Lower lobe of right lung (tissue), 2 donors: ENCODE measurements around the gene QSOX2. TPM values are rescaled to one million over a fixed set of nuclear protein-coding genes. Genes with fewer than 3 reads are reported as not detected.

ENCODE experiments used
- ATAC-seq, 2 donors: fragments of 200-7000 bp; cut with Tn5 transposase; one replicate each; pipeline ENCODE4 v1.9.1; 2020 to 2022; ENCODE audit warnings: mild to moderate bottlenecking in 2 of 2, moderate library complexity in 2 of 2
- DNase-seq: peaks from one replicate; pipeline ENCODE4 v3.0.0-alpha.2; 2020
- H3K27ac ChIP-seq: fragments of 200-600 bp; one replicate; pipeline ENCODE4 v1.8.0; 2022
- H3K27me3 ChIP-seq: fragments of 200-600 bp; one replicate; pipeline ENCODE4 v1.8.0; 2022; ENCODE audit warnings: low read depth
- H3K36me3 ChIP-seq: fragments of 200-600 bp; one replicate; pipeline ENCODE4 v1.8.0; 2022; ENCODE audit warnings: mild to moderate bottlenecking
- H3K4me1 ChIP-seq: fragments of 200-600 bp; one replicate; pipeline ENCODE4 v1.8.0; 2022
- H3K4me3 ChIP-seq: fragments of 200-600 bp; one replicate; pipeline ENCODE4 v1.8.0; 2022; ENCODE audit warnings: mild to moderate bottlenecking
- H3K9me3 ChIP-seq: fragments of 200-600 bp; one replicate; pipeline ENCODE4 v1.8.0; 2022
- intact Hi-C: fragments of 100-400 bp; cut with DNase I; formaldehyde crosslinking; loops from one replicate; pipeline ENCODE4 v1.11.0; 2022
- total RNA-seq: library from RNA; stranded (reverse); fragmentation: NEBNext Ultra II Directional; extraction: Animal tissue kit (Norgen Biotek cat#: 25700); gene quantifications from one replicate; pipeline ENCODE4 v1.2.1, GENCODE V29; 2021
- TF ChIP-seq, protein P1 (sequence below): fragments of 200-600 bp; IDR thresholded peaks from one replicate; pipeline ENCODE4 v1.8.0; 2022; ENCODE audit warnings: antibody characterized with exemption, mild to moderate bottlenecking
- donor health status: DM: no; HTN: yes; CAD: no; lungs with severe emphysema.

QSOX2 gene
- total RNA-seq, 1 donor from 2014 or later: 10.5 TPM

DNA sequence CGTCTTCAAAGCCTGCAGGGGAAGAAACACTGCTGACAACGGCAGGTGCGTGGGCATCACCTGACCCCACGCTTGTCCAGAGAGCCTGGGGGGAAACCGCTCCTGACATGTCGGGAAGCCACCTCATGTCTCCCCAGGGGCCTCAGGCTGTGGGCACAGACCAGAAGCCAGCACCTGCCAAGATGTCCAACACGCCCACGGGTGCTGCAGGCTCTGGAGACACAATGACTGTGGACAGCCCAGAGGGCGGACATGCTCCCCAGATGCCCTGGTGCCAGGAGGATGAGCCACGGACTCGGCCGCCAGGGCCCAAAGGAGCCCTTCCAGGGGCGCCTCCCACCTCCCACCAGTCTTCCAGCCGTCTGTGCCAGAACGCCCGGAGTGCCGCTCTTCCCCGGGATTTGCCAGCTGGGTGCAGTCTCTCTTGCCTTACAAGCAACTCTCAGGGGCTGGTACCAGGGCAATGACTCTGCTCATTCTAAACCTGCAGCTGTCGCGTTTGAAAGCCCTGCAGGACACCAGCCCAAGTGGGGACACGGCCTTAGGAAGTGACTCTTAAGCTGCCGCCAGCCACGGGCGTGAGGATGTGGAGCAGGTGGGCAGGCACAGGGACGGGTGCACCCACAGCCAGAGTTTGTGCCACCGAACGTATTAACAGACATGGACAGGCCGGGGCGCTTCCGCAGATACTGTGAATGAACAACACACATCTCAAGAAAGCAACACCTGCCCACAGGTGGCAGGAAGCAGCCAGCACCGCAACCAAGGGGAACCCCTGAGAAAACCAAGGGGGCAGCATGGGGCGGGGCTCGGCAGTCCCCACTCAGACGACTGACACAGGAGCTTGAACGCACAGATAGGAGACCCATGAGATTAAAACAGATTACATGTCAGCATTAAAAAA is 33.9 kb downstream of the QSOX2 start:
- no peak for ATAC-seq
- H3K9me3 ChIP-seq: peaks cover 3% of the 10 kb centered on the region
- H3K4me3 ChIP-seq: no peak overlapping the region
- H3K27me3 ChIP-seq: no peaks in the 10 kb centered on the region
- H3K27ac ChIP-seq: no peak overlapping the region
- intact Hi-C loops: no loop called here
- H3K4me1 ChIP-seq: no peaks in the 10 kb centered on the region
- DNase-seq: no peak
- peaks cover 72% of the 10 kb centered on the region for H3K36me3 ChIP-seq
- TF ChIP-seq, protein P1, sequence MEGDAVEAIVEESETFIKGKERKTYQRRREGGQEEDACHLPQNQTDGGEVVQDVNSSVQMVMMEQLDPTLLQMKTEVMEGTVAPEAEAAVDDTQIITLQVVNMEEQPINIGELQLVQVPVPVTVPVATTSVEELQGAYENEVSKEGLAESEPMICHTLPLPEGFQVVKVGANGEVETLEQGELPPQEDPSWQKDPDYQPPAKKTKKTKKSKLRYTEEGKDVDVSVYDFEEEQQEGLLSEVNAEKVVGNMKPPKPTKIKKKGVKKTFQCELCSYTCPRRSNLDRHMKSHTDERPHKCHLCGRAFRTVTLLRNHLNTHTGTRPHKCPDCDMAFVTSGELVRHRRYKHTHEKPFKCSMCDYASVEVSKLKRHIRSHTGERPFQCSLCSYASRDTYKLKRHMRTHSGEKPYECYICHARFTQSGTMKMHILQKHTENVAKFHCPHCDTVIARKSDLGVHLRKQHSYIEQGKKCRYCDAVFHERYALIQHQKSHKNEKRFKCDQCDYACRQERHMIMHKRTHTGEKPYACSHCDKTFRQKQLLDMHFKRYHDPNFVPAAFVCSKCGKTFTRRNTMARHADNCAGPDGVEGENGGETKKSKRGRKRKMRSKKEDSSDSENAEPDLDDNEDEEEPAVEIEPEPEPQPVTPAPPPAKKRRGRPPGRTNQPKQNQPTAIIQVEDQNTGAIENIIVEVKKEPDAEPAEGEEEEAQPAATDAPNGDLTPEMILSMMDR: no peak

DNA sequence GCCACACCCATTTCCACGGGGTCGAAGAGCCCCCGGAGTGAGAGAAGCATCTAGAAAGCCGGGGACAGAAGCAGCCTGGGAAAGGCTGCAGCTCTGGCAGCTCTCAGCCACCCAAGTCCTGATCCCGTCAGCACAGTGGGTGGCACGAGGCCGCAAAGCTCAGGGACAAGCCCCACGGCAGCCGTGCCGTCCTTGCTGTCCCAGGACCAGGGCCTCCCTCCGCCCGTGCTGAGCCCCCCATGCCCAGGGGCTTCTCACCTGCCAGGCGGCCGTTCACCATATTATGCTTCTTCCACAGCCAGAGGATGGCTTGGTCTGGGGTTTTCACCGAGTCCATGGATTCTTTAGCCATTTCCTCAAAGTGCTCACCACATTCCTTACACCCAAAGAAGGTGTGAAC is 34.6 kb downstream of the QSOX2 start:
- Histone ChIP-seq H3K36me3 (peaks cover 65% of the 10 kb centered on the region), H3K4me1 (no peaks in the 10 kb centered on the region), H3K9me3 (peaks cover 3% of the 10 kb centered on the region), H3K27ac (no peak overlapping the region), H3K27me3 (no peaks in the 10 kb centered on the region), H3K4me3 (no peak overlapping the region)
- intact Hi-C loops: no loop called here
- TF ChIP-seq, protein P1: no peak
- DNase-seq (no peak), ATAC-seq (no peak)

DNA sequence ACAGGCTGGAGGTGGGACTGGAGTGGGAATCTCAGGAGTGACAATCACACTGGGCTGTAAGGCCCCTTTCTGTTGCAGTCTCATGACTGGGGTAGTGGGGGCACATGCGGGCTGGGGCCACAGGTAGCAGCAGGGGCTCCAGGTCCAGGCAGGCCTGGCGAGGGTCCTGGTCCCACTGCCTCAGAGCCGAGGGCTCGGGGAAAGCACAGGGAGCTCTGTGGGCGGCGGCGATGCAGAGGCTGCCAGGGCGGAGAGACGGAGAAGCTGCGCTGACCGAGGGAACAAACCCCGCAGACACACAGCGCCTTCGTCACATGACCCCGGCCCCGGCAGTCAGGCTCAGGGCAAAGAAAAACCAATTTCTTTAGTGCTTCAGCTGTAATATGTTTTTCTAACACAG is 35.3 kb downstream of the QSOX2 start:
- no peak for ATAC-seq
- H3K4me1 ChIP-seq: no peaks in the 10 kb centered on the region
- intact Hi-C loops: no loop called here
- no peak overlapping the region for H3K27ac ChIP-seq
- TF ChIP-seq, protein P1: no peak
- DNase-seq: no peak
- H3K27me3 ChIP-seq: peaks cover 2% of the 10 kb centered on the region
- H3K36me3 ChIP-seq: peaks cover 59% of the 10 kb centered on the region
- H3K9me3 ChIP-seq: peaks cover 3% of the 10 kb centered on the region
- no peak overlapping the region for H3K4me3 ChIP-seq

DNA sequence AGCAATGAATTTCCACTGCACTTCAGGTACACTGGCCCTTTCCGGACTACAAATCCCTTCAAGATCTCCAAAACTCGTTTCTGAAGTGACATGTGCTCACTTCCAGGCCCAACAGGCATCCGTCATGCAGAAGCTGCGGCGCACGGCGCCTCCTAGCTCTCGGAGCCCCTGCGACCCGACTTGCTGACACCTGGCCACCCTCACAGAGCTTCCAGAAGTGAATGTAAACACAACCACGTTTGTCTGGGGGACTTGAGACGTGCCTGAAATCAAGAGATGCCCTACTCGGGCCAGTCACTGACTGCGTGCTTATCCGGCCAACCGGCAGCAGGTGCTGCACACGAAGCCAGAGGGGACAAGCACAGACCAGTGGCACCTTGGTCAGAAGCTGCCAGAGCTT is 35.8 kb downstream of the QSOX2 start:
- intact Hi-C loops: no loop called here
- DNase-seq (no peak), ATAC-seq (no peak)
- peaks cover 56% of the 10 kb centered on the region for H3K36me3 ChIP-seq
- TF ChIP-seq, protein P1: no peak
- no peak overlapping the region for H3K27ac ChIP-seq
- H3K9me3 ChIP-seq: peaks cover 3% of the 10 kb centered on the region
- H3K4me1 ChIP-seq: no peaks in the 10 kb centered on the region
- H3K4me3 ChIP-seq: no peak overlapping the region
- peaks cover 7% of the 10 kb centered on the region for H3K27me3 ChIP-seq

DNA sequence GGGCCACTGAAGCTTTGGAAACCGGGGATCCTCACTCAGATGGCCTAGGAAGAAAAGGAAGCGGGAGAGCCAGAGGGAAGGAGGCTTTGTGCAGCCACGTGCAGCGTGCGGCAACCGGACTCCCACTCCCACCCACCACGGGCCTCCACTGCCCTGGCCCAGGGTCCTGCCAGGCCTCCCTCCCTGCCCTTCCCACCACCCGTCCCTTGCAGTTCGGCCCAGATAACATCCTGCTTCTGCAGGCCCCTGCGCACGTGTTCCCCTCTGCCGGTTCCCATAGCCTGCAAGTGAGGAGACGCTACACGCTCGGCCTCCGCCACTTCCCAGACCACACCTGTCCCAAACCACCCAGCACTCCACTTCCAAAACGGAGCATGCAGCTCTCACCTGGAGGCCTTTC is 36.4 kb downstream of the QSOX2 start:
- TF ChIP-seq, protein P1: no peak

More for the DNA sequence above, 36.4 kb downstream of the QSOX2 start:
- intact Hi-C loops: no loop called here
- peaks cover 50% of the 10 kb centered on the region for H3K36me3 ChIP-seq
- no peak overlapping the region for H3K4me3 ChIP-seq
- peaks cover 3% of the 10 kb centered on the region for H3K9me3 ChIP-seq
- no peak for DNase-seq
- no peak for ATAC-seq
- no peak overlapping the region for H3K27ac ChIP-seq
- peaks cover 13% of the 10 kb centered on the region for H3K27me3 ChIP-seq
- no peaks in the 10 kb centered on the region for H3K4me1 ChIP-seq
